ENCODE measurements around the gene TMEM87B.

TMEM87B gene

DNA sequence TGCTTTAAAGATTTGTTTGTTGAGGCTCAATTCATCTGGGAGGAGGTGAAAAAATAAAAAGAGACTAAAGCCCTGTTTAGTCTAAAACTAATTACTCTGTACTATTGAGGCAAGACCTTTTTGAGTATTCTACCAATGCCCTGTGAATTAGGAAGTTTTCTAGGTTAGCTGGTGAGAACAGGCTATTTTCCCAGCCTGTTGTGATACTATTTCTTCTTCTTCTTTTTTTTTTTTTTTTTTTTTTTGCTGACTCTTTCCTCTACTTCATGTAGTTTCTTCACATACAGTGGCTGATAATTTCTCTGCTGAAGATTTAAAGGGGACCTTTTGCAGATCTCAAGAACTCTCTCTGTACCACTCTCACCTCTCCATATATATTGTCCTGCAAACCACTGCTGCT lies 8.8 kb upstream of the TMEM87B start:
- no peak overlapping the region for H3K4me3 ChIP-seq (ENCODE audit: low read length)
- DNase-seq (ENCODE audit: low read depth) = no peak
- TF ChIP-seq, protein P1, sequence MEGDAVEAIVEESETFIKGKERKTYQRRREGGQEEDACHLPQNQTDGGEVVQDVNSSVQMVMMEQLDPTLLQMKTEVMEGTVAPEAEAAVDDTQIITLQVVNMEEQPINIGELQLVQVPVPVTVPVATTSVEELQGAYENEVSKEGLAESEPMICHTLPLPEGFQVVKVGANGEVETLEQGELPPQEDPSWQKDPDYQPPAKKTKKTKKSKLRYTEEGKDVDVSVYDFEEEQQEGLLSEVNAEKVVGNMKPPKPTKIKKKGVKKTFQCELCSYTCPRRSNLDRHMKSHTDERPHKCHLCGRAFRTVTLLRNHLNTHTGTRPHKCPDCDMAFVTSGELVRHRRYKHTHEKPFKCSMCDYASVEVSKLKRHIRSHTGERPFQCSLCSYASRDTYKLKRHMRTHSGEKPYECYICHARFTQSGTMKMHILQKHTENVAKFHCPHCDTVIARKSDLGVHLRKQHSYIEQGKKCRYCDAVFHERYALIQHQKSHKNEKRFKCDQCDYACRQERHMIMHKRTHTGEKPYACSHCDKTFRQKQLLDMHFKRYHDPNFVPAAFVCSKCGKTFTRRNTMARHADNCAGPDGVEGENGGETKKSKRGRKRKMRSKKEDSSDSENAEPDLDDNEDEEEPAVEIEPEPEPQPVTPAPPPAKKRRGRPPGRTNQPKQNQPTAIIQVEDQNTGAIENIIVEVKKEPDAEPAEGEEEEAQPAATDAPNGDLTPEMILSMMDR (conservative IDR thresholded peaks at IDR 0.05; ENCODE audit: low read length) = no peak

- TF ChIP-seq, protein P1 (conservative IDR thresholded peaks at IDR 0.05; ENCODE audit: low read length) = no peak
- no peak for DNase-seq (ENCODE audit: low read depth)
- H3K4me3 ChIP-seq (ENCODE audit: low read length) = no peak overlapping the region
Observed at GRCh38 chr2:112047537-112048235, 7.4 kb upstream of the TMEM87B start.

DNA sequence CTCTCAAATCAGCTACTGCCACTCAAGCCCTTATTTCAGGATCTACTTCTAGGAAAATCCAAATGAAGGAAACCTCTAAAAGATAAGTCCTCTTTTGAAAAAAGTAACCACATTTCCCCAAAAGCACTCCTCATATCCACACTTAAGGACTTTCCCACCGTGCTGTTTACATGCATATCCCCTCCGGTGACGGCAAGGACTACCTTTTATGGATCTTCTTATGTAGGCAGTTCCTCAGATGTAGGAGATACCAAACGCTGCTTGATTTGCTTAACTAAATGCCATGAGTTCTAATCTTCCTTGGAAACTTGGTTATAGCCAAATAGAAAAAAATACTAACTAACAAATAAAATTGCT lies 6.9 kb upstream of the TMEM87B start:
- no peak for DNase-seq (ENCODE audit: low read depth)
- TF ChIP-seq, protein P1 (conservative IDR thresholded peaks at IDR 0.05; ENCODE audit: low read length) = no peak
- no peak overlapping the region for H3K4me3 ChIP-seq (ENCODE audit: low read length)

DNA sequence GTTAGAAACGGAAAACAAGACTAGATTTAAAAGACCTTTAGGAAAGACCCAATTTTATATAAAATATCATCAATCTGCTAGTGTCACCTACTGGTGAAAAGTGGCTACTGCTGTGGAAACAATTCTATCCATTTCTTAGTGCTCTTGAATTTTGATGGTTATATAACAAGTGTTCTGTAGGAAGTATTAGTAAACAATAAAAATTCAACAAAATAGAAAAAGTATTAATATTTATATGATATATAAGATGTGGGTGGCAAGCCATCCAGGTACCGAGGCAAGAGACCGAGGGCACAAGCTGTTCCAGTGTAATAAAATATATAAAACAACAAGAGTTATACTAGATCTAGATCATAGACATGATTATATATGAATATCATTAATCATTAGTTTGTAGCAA lies 6.2 kb upstream of the TMEM87B start:
- no peak overlapping the region for H3K4me3 ChIP-seq (ENCODE audit: low read length)
- DNase-seq (ENCODE audit: low read depth) = peak; percentile 61
- TF ChIP-seq, protein P1 (conservative IDR thresholded peaks at IDR 0.05; ENCODE audit: low read length) = peak; percentile 89

DNA sequence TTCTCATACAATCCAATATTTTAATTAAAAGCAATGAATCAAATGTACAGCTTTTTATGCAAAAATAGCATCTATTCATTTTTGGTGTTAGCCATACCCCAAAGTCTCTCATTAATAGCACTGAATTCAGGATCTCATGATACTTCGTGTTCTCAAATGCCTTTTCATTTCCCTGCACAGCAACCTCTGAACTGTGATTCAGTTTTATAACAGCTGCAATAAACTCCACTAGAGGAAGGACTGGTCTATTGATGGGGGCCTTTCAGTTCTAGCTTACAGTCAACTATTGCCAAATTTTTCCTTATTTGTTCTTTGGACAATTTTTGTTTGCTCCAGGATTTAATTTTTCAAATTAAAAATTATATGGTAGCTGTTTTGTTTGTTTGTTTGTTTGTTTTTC lies 4.8 kb upstream of the TMEM87B start:
- TF ChIP-seq, protein P1 (conservative IDR thresholded peaks at IDR 0.05; ENCODE audit: low read length) = no peak
- H3K4me3 ChIP-seq (ENCODE audit: low read length) = no peak overlapping the region
- no peak for DNase-seq (ENCODE audit: low read depth)

GRCh38 chr2:112053917-112054846 lies 887 bp upstream of the TMEM87B start:
- peak; percentile 96 for DNase-seq (ENCODE audit: low read depth)
- TF ChIP-seq, protein P1 (conservative IDR thresholded peaks at IDR 0.05; ENCODE audit: low read length) = no peak
- H3K4me3 ChIP-seq (ENCODE audit: low read length) = peak overlapping the region; percentile 90
